ENCODE results near the gene ZNF618.

ZNF618 gene

GRCh38 chr9:114054191-114054690 is 178.1 kb downstream of the ZNF618 start:
- H3K27me3 ChIP-seq: no peaks in the 10 kb centered on the region
- peak overlapping the region; percentile 98 for H3K27ac ChIP-seq
- peak overlapping the region; percentile 92 for H3K4me2 ChIP-seq
- peaks cover 90% of the 10 kb centered on the region for H3K4me1 ChIP-seq
- no peak for TF ChIP-seq Cebpa-rat (IDR thresholded peaks at IDR 0.05)
- no peaks in the 10 kb centered on the region; the same call in 1 of the 2 replicates for H3K9me3 ChIP-seq
- H3K9ac ChIP-seq: peak overlapping the region; percentile 45; the same call in 1 of the 2 replicates
- no peaks in the 10 kb centered on the region for H4K20me1 ChIP-seq
- H3K36me3 ChIP-seq: peaks cover 44% of the 10 kb centered on the region
- no peak overlapping the region for H3K4me3 ChIP-seq

GRCh38 chr9:114055061-114055460 is 179.0 kb downstream of the ZNF618 start:
- H3K9ac ChIP-seq: peak overlapping the region; percentile 79
- H3K36me3 ChIP-seq: peaks cover 36% of the 10 kb centered on the region
- no peaks in the 10 kb centered on the region for H4K20me1 ChIP-seq
- H3K4me2 ChIP-seq: peak overlapping the region; percentile 92
- peak overlapping the region; percentile 98 for H3K27ac ChIP-seq
- no peaks in the 10 kb centered on the region; the same call in 1 of the 2 replicates for H3K9me3 ChIP-seq
- no peak for TF ChIP-seq Cebpa-rat (IDR thresholded peaks at IDR 0.05)
- H3K4me3 ChIP-seq: peak overlapping the region; percentile 50
- no peaks in the 10 kb centered on the region for H3K27me3 ChIP-seq
- peaks cover 98% of the 10 kb centered on the region for H3K4me1 ChIP-seq

GRCh38 chr9:114055894-114056293 is 179.8 kb downstream of the ZNF618 start:
- Histone ChIP-seq H3K4me1 (peaks cover 99% of the 10 kb centered on the region), H3K9ac (peak overlapping the region; percentile 79), H3K27me3 (no peaks in the 10 kb centered on the region), H3K4me3 (peak overlapping the region; percentile 50), H3K4me2 (peak overlapping the region; percentile 92), H3K9me3 (no peaks in the 10 kb centered on the region; the same call in 1 of the 2 replicates), H3K36me3 (peaks cover 28% of the 10 kb centered on the region), H4K20me1 (no peaks in the 10 kb centered on the region), H3K27ac (peak overlapping the region; percentile 98)
- TF ChIP-seq Cebpa-rat (IDR thresholded peaks at IDR 0.05): no peak

GRCh38 chr9:114056527-114056926 is 180.4 kb downstream of the ZNF618 start:
- Histone ChIP-seq H3K9me3 (no peaks in the 10 kb centered on the region; the same call in 1 of the 2 replicates), H3K27me3 (no peaks in the 10 kb centered on the region), H3K27ac (peak overlapping the region; percentile 98), H3K4me1 (peaks cover 99% of the 10 kb centered on the region), H3K4me3 (peak overlapping the region; percentile 50), H3K36me3 (peaks cover 21% of the 10 kb centered on the region), H3K9ac (peak overlapping the region; percentile 79), H4K20me1 (no peaks in the 10 kb centered on the region), H3K4me2 (peak overlapping the region; percentile 92)
- TF ChIP-seq Cebpa-rat (IDR thresholded peaks at IDR 0.05): no peak

- Histone ChIP-seq H3K27ac (peak overlapping the region; percentile 98), H3K9ac (peak overlapping the region; percentile 79), H3K4me3 (peak overlapping the region; percentile 50), H3K36me3 (peaks cover 13% of the 10 kb centered on the region), H4K20me1 (no peaks in the 10 kb centered on the region), H3K27me3 (no peaks in the 10 kb centered on the region), H3K9me3 (no peaks in the 10 kb centered on the region), H3K4me2 (peak overlapping the region; percentile 92), H3K4me1 (peaks cover 99% of the 10 kb centered on the region)
- no peak for TF ChIP-seq Cebpa-rat (IDR thresholded peaks at IDR 0.05)
Observed at GRCh38 chr9:114057161-114057885, 181.2 kb downstream of the ZNF618 start.

GRCh38 chr9:114058688-114059046 is 182.6 kb downstream of the ZNF618 start:
- H3K27me3 ChIP-seq: no peaks in the 10 kb centered on the region
- H3K9ac ChIP-seq: peak overlapping the region; percentile 79
- TF ChIP-seq Cebpa-rat (IDR thresholded peaks at IDR 0.05): no peak
- peak overlapping the region; percentile 92 for H3K4me2 ChIP-seq
- peaks cover 99% of the 10 kb centered on the region for H3K4me1 ChIP-seq
- H4K20me1 ChIP-seq: no peaks in the 10 kb centered on the region
- H3K4me3 ChIP-seq: no peak overlapping the region
- H3K36me3 ChIP-seq: no peaks in the 10 kb centered on the region
- peaks cover 4% of the 10 kb centered on the region; the same call in 1 of the 2 replicates for H3K9me3 ChIP-seq
- H3K27ac ChIP-seq: peak overlapping the region; percentile 98

- TF ChIP-seq Cebpa-rat (IDR thresholded peaks at IDR 0.05): no peak
- H3K4me2 ChIP-seq: peak overlapping the region; percentile 92
- H3K27me3 ChIP-seq: no peaks in the 10 kb centered on the region
- peak overlapping the region; percentile 98 for H3K27ac ChIP-seq
- H3K4me1 ChIP-seq: peaks cover 97% of the 10 kb centered on the region
- H3K9ac ChIP-seq: peak overlapping the region; percentile 79
- H3K36me3 ChIP-seq: no peaks in the 10 kb centered on the region
- H4K20me1 ChIP-seq: no peaks in the 10 kb centered on the region
- H3K9me3 ChIP-seq: peaks cover 8% of the 10 kb centered on the region; the same call in 1 of the 2 replicates
- peak overlapping the region; percentile 53 for H3K4me3 ChIP-seq
Observed at GRCh38 chr9:114059047-114059803, 183.1 kb downstream of the ZNF618 start.

- Histone ChIP-seq H3K9ac (peak overlapping the region; percentile 79), H4K20me1 (no peaks in the 10 kb centered on the region), H3K27me3 (no peaks in the 10 kb centered on the region), H3K4me3 (peak overlapping the region; percentile 53), H3K27ac (peak overlapping the region; percentile 98), H3K36me3 (no peaks in the 10 kb centered on the region), H3K9me3 (peaks cover 8% of the 10 kb centered on the region; the same call in 1 of the 2 replicates), H3K4me2 (peak overlapping the region; percentile 92), H3K4me1 (peaks cover 89% of the 10 kb centered on the region)
- no peak for TF ChIP-seq Cebpa-rat (IDR thresholded peaks at IDR 0.05)
Observed at GRCh38 chr9:114060070-114060469, 184.0 kb downstream of the ZNF618 start.

- peaks cover 83% of the 10 kb centered on the region for H3K4me1 ChIP-seq
- peak overlapping the region; percentile 92 for H3K4me2 ChIP-seq
- peaks cover 8% of the 10 kb centered on the region; the same call in 1 of the 2 replicates for H3K9me3 ChIP-seq
- H3K9ac ChIP-seq: peak overlapping the region; percentile 79
- no peak for TF ChIP-seq Cebpa-rat (IDR thresholded peaks at IDR 0.05)
- H3K27me3 ChIP-seq: no peaks in the 10 kb centered on the region
- no peaks in the 10 kb centered on the region for H4K20me1 ChIP-seq
- peak overlapping the region; percentile 53 for H3K4me3 ChIP-seq
- 0 out of 2 replicates have a peak, but pooled peaks cover under 1% of the 10 kb centered on the region for H3K36me3 ChIP-seq
- H3K27ac ChIP-seq: peak overlapping the region; percentile 98
Observed at GRCh38 chr9:114060711-114061110, 184.6 kb downstream of the ZNF618 start.

Data from BLaER1 (cell line).